GM12875 (cell line): Measurements from ENCODE around the gene ATP2A2.

Experiments used
- H3K4me3 ChIP-seq: one replicate; pipeline ENCODE4 v1.5.1; 2011; ENCODE audit warnings: low read depth, low read length, control low read depth
- CTCF ChIP-seq: IDR thresholded peaks from 2 replicates; pipeline ENCODE4 v1.5.1; 2011; ENCODE audit warnings: low read depth, mild to moderate bottlenecking, control low read depth, inconsistent platforms, low read length, moderate library complexity, borderline replicate concordance; ENCODE audit not compliant: insufficient read depth

The ATP2A2 gene

GRCh38 chr12:110258466-110258865, 22.6 kb upstream of the ATP2A2 start:
- no peak for TF ChIP-seq CTCF

GRCh38 chr12:110262442-110263388, 18.3 kb upstream of the ATP2A2 start:
- TF ChIP-seq CTCF, result no peak
- no peak overlapping the region for H3K4me3 ChIP-seq

More at GRCh38 chr12:110258466-110258865, 22.6 kb upstream of the ATP2A2 start:
- no peak overlapping the region for H3K4me3 ChIP-seq

- no peak overlapping the region for H3K4me3 ChIP-seq
- TF ChIP-seq CTCF, result no peak
Observed at GRCh38 chr12:110266381-110266960, 14.6 kb upstream of the ATP2A2 start.

GRCh38 chr12:110266980-110267620, 13.9 kb upstream of the ATP2A2 start:
- no peak overlapping the region for H3K4me3 ChIP-seq
- TF ChIP-seq CTCF, result no peak

GRCh38 chr12:110269622-110270124, 11.4 kb upstream of the ATP2A2 start:
- no peak overlapping the region for H3K4me3 ChIP-seq
- no peak for TF ChIP-seq CTCF

GRCh38 chr12:110270125-110270962, 10.7 kb upstream of the ATP2A2 start:
- H3K4me3 ChIP-seq, result no peak overlapping the region
- no peak for TF ChIP-seq CTCF
